Measurements from ENCODE around the gene ALCAM. TPM values are rescaled to one million over a fixed set of nuclear protein-coding genes. Genes with fewer than 3 reads are reported as not detected.

ALCAM gene
- 38.4 and 63.6 TPM in 2 replicates for total RNA-seq

GRCh38 chr3:105366326-105367062 lies at the start of gene ALCAM:
Gene ALCAM, plus strand, starts transcription at chr3:105366909.

